CD14-positive monocyte (primary cell): ENCODE measurements around the gene NEDD8. TPM values are rescaled to one million over a fixed set of nuclear protein-coding genes. Genes with fewer than 3 reads are reported as not detected.

Experiments used
- DNase-seq, 3 donors: peaks; one replicate each; pipeline ENCODE4 v3.0.0-alpha.2; 2011 to 2022
- H2AFZ ChIP-seq: 2 replicates; pipeline ENCODE4 v1.6.0; 2012; ENCODE audit warnings: mild to moderate bottlenecking, low read depth, low read length, inconsistent platforms; ENCODE audit not compliant: insufficient read depth, poor library complexity, severe bottlenecking
- H3K27ac ChIP-seq, 2 donors: 1 replicate in 1 of 2; 2 replicates in 1 of 2; pipeline ENCODE4 v1.5.1; 2012 to 2013; ENCODE audit warnings: low read length in 2 of 2, control low read depth in 1 of 2, inconsistent platforms in 1 of 2, low read depth in 1 of 2, mild to moderate bottlenecking in 1 of 2
- H3K27me3 ChIP-seq, 2 donors: one replicate each; pipeline versions ENCODE4 v1.6.0 to v1.6.1; 2011 to 2013; ENCODE audit warnings: low read length in 2 of 2; ENCODE audit not compliant: control insufficient read depth in 2 of 2, insufficient read depth in 2 of 2
- H3K36me3 ChIP-seq, 2 donors: replicated peaks in 1 of 2; 1 replicate in 1 of 2; 2 replicates in 1 of 2; pipeline versions ENCODE4 v1.5.1 to v1.6.1; 2012 to 2013; ENCODE audit warnings: low read length in 2 of 2, control low read depth in 1 of 2, inconsistent platforms in 1 of 2, mild to moderate bottlenecking in 1 of 2; ENCODE audit not compliant: insufficient read depth in 2 of 2, control insufficient read depth in 1 of 2
- H3K4me1 ChIP-seq, 2 donors: 1 replicate in 1 of 2; 2 replicates in 1 of 2; pipeline versions ENCODE4 v1.5.1 to v1.6.1; 2012 to 2013; ENCODE audit warnings: low read length in 2 of 2, control low read depth in 1 of 2, inconsistent platforms in 1 of 2, mild to moderate bottlenecking in 1 of 2, moderate library complexity in 1 of 2; ENCODE audit not compliant: insufficient read depth in 2 of 2, control insufficient read depth in 1 of 2
- H3K4me2 ChIP-seq: replicated peaks from 2 replicates; pipeline ENCODE3; 2012; ENCODE audit warnings: low read length, moderate library complexity, mild to moderate bottlenecking; ENCODE audit not compliant: poor library complexity, severe bottlenecking; ENCODE audit errors: extremely low read depth
- H3K4me3 ChIP-seq, 3 experiments: fragments of 200-600 bp in 1 of 3; sonication (generic) in 1 of 3; replicated peaks in 1 of 3; 1 replicate in 2 of 3; 2 replicates in 1 of 3; pipeline ENCODE4 v1.5.1; 2011 to 2013; ENCODE audit warnings: low read length in 3 of 3, mild to moderate bottlenecking in 3 of 3, control low read depth in 2 of 3, low read depth in 2 of 3, inconsistent platforms in 1 of 3, moderate library complexity in 1 of 3
- H3K79me2 ChIP-seq: 2 replicates; pipeline ENCODE4 v1.6.0; 2012; ENCODE audit warnings: mild to moderate bottlenecking, control low read depth, inconsistent platforms, low read length, moderate library complexity; ENCODE audit not compliant: insufficient read depth
- H3K9ac ChIP-seq: 2 replicates; pipeline ENCODE4 v1.6.0; 2017; ENCODE audit warnings: low read length, mild to moderate bottlenecking; ENCODE audit not compliant: insufficient read depth, poor library complexity, severe bottlenecking
- H3K9me3 ChIP-seq, 2 donors: replicated peaks in 1 of 2; 1 replicate in 1 of 2; 2 replicates in 1 of 2; pipeline versions ENCODE4 v1.5.1 to v1.6.1; 2012 to 2013; ENCODE audit warnings: low read length in 2 of 2, control low read depth in 1 of 2; ENCODE audit not compliant: control insufficient read depth in 1 of 2, insufficient read depth in 1 of 2
- H4K20me1 ChIP-seq: 2 replicates; pipeline ENCODE4 v1.6.0; 2012; ENCODE audit warnings: mild to moderate bottlenecking, low read length, control low read depth, moderate library complexity; ENCODE audit not compliant: insufficient read depth
- H3K27ac Mint-ChIP-seq, 7 donors: one replicate each; pipeline ENCODE4 v1.8.0; 2020; ENCODE audit warnings: mild to moderate bottlenecking in 7 of 7, mixed read lengths in 7 of 7, moderate library complexity in 6 of 7, inconsistent platforms in 2 of 7
- H3K27me3 Mint-ChIP-seq, 3 donors: one replicate each; pipeline ENCODE4 v1.8.0; 2021 to 2022; ENCODE audit warnings: low read depth in 3 of 3, mild to moderate bottlenecking in 3 of 3, mixed read lengths in 3 of 3, moderate library complexity in 3 of 3, inconsistent platforms in 1 of 3
- H3K36me3 Mint-ChIP-seq, 2 donors: one replicate each; pipeline ENCODE4 v1.8.0; 2020; ENCODE audit warnings: mixed read lengths in 2 of 2, inconsistent platforms in 1 of 2, mild to moderate bottlenecking in 1 of 2
- H3K4me1 Mint-ChIP-seq: one replicate; pipeline ENCODE4 v1.8.0; 2020; ENCODE audit warnings: mild to moderate bottlenecking, mixed read lengths
- H3K4me3 Mint-ChIP-seq, 2 donors: one replicate each; pipeline ENCODE4 v1.8.0; 2020; ENCODE audit warnings: mild to moderate bottlenecking in 2 of 2, mixed read lengths in 2 of 2, moderate library complexity in 1 of 2
- H3K9me3 Mint-ChIP-seq, 7 donors: one replicate each; pipeline ENCODE4 v1.8.0; 2020 to 2022; ENCODE audit warnings: mixed read lengths in 7 of 7, mild to moderate bottlenecking in 6 of 7, moderate library complexity in 6 of 7, inconsistent platforms in 2 of 7
- CTCF ChIP-seq: fragments of 200-600 bp; IDR thresholded peaks from one replicate; pipeline ENCODE4 v1.8.0; 2022; ENCODE audit warnings: antibody characterized with exemption, mild to moderate bottlenecking
- WGBS: methylation state at CpG from one replicate; pipeline ENCODE4 v1.1.5; 2013; ENCODE audit warnings: missing lambda C conversion rate; ENCODE audit not compliant: insufficient coverage; 5-methylcytosine and 5-hydroxymethylcytosine counted together
- intact Hi-C, 2 donors: fragments of 100-400 bp; cut with micrococcal nuclease; formaldehyde crosslinking; loops; one replicate each; pipeline versions ENCODE4 v1.15.0 to v1.15.1; 2023
- polyA plus RNA-seq, 3 donors: library from polyadenylated mRNA; depleted of rRNA in 1 of 3; unstranded in 2 of 3; stranded (reverse) in 1 of 3; fragments of 300-500 nt in 2 of 3; fragments of >200 nt in 1 of 3; fragmentation: Illumina TruSeq in 2 of 3; gene quantifications; 1 replicate in 2 of 3; 2 replicates in 1 of 3; pipeline ENCODE4 v1.2.3, GENCODE V29; 2012 to 2021

The NEDD8 gene
- polyA plus RNA-seq, 3 donors: 164 to 335 (median 306) TPM

- H3K4me1 ChIP-seq: peaks cover 1 to 13% of the 10 kb centered on the region in 2 donors
- H3K4me1 Mint-ChIP-seq: peaks cover 17% of the 10 kb centered on the region
- H3K36me3 ChIP-seq: peaks cover 39 to 76% of the 10 kb centered on the region in 2 donors
- H3K27ac Mint-ChIP-seq: no peak overlapping the region
- no peaks in the 10 kb centered on the region for H4K20me1 ChIP-seq
- H3K27me3 Mint-ChIP-seq: peaks cover 0 to 2% (median 0%) of the 10 kb centered on the region in 3 donors
- peaks cover 65 to 69% of the 10 kb centered on the region in 2 donors for H3K36me3 Mint-ChIP-seq
- H3K9me3 ChIP-seq: no peaks in the 10 kb centered on the region
- WGBS: 100% methylated on average over 1 of the region's 1 CpG
- peak in 1 of 3 donors; percentile 19 for DNase-seq
- H3K4me2 ChIP-seq: no peak overlapping the region
- H3K27ac ChIP-seq: no peak overlapping the region
- no peaks in the 10 kb centered on the region for H3K79me2 ChIP-seq
- no peak overlapping the region for H3K9ac ChIP-seq
- no peaks in the 10 kb centered on the region for H3K27me3 ChIP-seq
- intact Hi-C loops: no loop called here
- no peak for TF ChIP-seq CTCF
- no peaks in the 10 kb centered on the region for H3K9me3 Mint-ChIP-seq
- H3K4me3 Mint-ChIP-seq: no peak overlapping the region
- no peak overlapping the region for H2AFZ ChIP-seq
- no peak overlapping the region for H3K4me3 ChIP-seq
Measured at GRCh38 chr14:24251880-24252288, 19.7 kb upstream of the NEDD8 start.

GRCh38 chr14:24250354-24250753, 18.2 kb upstream of the NEDD8 start:
- Histone ChIP-seq H3K27ac (peak overlapping the region in 1 of 2 donors; percentile 53), H3K27me3 (no peaks in the 10 kb centered on the region), H3K4me3 (no peak overlapping the region), H3K4me1 (peaks cover 6 to 22% of the 10 kb centered on the region in 2 donors), H4K20me1 (no peaks in the 10 kb centered on the region), H3K4me2 (no peak overlapping the region), H3K79me2 (no peaks in the 10 kb centered on the region), H2AFZ (no peak overlapping the region), H3K36me3 (peaks cover 33 to 64% of the 10 kb centered on the region in 2 donors), H3K9ac (no peak overlapping the region), H3K9me3 (no peaks in the 10 kb centered on the region)
- H3K4me3 Mint-ChIP-seq: no peak overlapping the region
- DNase-seq: no peak
- TF ChIP-seq CTCF: no peak
- no peaks in the 10 kb centered on the region for H3K9me3 Mint-ChIP-seq
- 74% methylated on average over 4 of the region's 4 CpGs for WGBS
- peaks cover 20% of the 10 kb centered on the region for H3K4me1 Mint-ChIP-seq
- peak overlapping the region in 2 of 7 donors; percentile 39 to 55 for H3K27ac Mint-ChIP-seq
- intact Hi-C loops: no loop called here
- peaks cover 0 to 2% (median 0%) of the 10 kb centered on the region in 3 donors for H3K27me3 Mint-ChIP-seq
- H3K36me3 Mint-ChIP-seq: peaks cover 52 to 57% of the 10 kb centered on the region in 2 donors
